HG03097 (cell line): ENCODE measurements around the gene CHAT.
"Not testable (repeated sequence)": the region's sequence is repeated elsewhere in the genome, so short reads cannot be mapped to it uniquely, and the experiment has no call there.

Experiments
- ATAC-seq: cut with Tn5 transposase; IDR thresholded peaks from one replicate; pipeline ENCODE4 v1.9.1; 2021; ENCODE audit not compliant: unreplicated experiment, low FRiP score

CHAT gene

GRCh38 chr10:49678827-49679479 lies 65.1 kb downstream of the CHAT start:
- ATAC-seq: no peak

GRCh38 chr10:49679480-49679893 lies 65.7 kb downstream of the CHAT start, which contains the start of gene C10orf53:
C10orf53 (plus strand) TSS chr10:49679651; CDS start chr10:49679698, 47 bp downstream.
- no peak for ATAC-seq

GRCh38 chr10:49682449-49682848 lies 68.6 kb downstream of the CHAT start:
- ATAC-seq: not testable (repeated sequence)

GRCh38 chr10:49682879-49683278 lies 69.0 kb downstream of the CHAT start:
- ATAC-seq: no peak

GRCh38 chr10:49686651-49687050 lies 72.8 kb downstream of the CHAT start:
- no peak for ATAC-seq

GRCh38 chr10:49688261-49688846 lies 74.5 kb downstream of the CHAT start:
- ATAC-seq: no peak

GRCh38 chr10:49688920-49689319 lies 75.1 kb downstream of the CHAT start:
- no peak for ATAC-seq

GRCh38 chr10:49689882-49690510 lies 76.2 kb downstream of the CHAT start:
- ATAC-seq: no peak

GRCh38 chr10:49690698-49691356 lies 77.0 kb downstream of the CHAT start:
- no peak for ATAC-seq

- no peak for ATAC-seq
Observed at GRCh38 chr10:49691588-49691987, 77.8 kb downstream of the CHAT start.

GRCh38 chr10:49694466-49694865 lies 80.6 kb downstream of the CHAT start:
- no peak for ATAC-seq

GRCh38 chr10:49696311-49696710 lies 82.5 kb downstream of the CHAT start:
- no peak for ATAC-seq

- ATAC-seq: no peak
Observed at GRCh38 chr10:49698679-49699078, 84.8 kb downstream of the CHAT start.

- ATAC-seq: no peak
Observed at GRCh38 chr10:49700211-49700610, 86.4 kb downstream of the CHAT start.

- ATAC-seq: no peak
Observed at GRCh38 chr10:49700997-49701396, 87.2 kb downstream of the CHAT start.

GRCh38 chr10:49707585-49707984 lies 93.7 kb downstream of the CHAT start:
- ATAC-seq: no peak

- no peak for ATAC-seq
Observed at GRCh38 chr10:49709934-49710333, 96.1 kb downstream of the CHAT start.

- ATAC-seq: no peak
Observed at GRCh38 chr10:49710966-49711365, 97.1 kb downstream of the CHAT start.

- no peak for ATAC-seq
Observed at GRCh38 chr10:49711481-49711880, 97.6 kb downstream of the CHAT start.

- no peak for ATAC-seq
Observed at GRCh38 chr10:49713266-49713665, 99.4 kb downstream of the CHAT start.
